HG03520 (cell line): ENCODE data around the gene OPA1.

Experiments
- ATAC-seq: cut with Tn5 transposase; IDR thresholded peaks from one replicate; pipeline ENCODE4 v1.9.1; 2021; ENCODE audit warnings: mild to moderate bottlenecking, moderate library complexity; ENCODE audit not compliant: unreplicated experiment

The OPA1 gene

GRCh38 chr3:193735850-193736249, 142.8 kb downstream of the OPA1 start:
- no peak for ATAC-seq

- no peak for ATAC-seq
Measured at GRCh38 chr3:193736616-193737015, 143.6 kb downstream of the OPA1 start.

GRCh38 chr3:193737191-193737751, 144.3 kb downstream of the OPA1 start:
- no peak for ATAC-seq

- ATAC-seq: peak; percentile 43
Measured at GRCh38 chr3:193742628-193743027, 149.6 kb downstream of the OPA1 start.

GRCh38 chr3:193743702-193744047, 150.7 kb downstream of the OPA1 start:
- no peak for ATAC-seq

- no peak for ATAC-seq
Measured at GRCh38 chr3:193744048-193744821, 151.2 kb downstream of the OPA1 start.

- no peak for ATAC-seq
Measured at GRCh38 chr3:193744822-193745684, 152.0 kb downstream of the OPA1 start.

- ATAC-seq: no peak
Measured at GRCh38 chr3:193746832-193747231, 153.8 kb downstream of the OPA1 start.
